Ovary (tissue), 9 donors: Measurements from ENCODE around the gene DHRS7B. TPM values are rescaled to one million over a fixed set of nuclear protein-coding genes. Genes with fewer than 3 reads are reported as not detected.
"Not testable (repeated sequence)": the region's sequence is repeated elsewhere in the genome, so short reads cannot be mapped to it uniquely, and the experiment has no call there.

Experiments
- DNase-seq, 5 donors: peaks; one replicate each; pipeline ENCODE4 v3.0.0-alpha.2; 2019 to 2020
- H3K27ac ChIP-seq, 2 donors: fragments of 200-600 bp; one replicate each; pipeline versions ENCODE4 v1.5.1 to v1.8.0; 2019 to 2022
- H3K27me3 ChIP-seq: fragments of 200-600 bp; one replicate; pipeline ENCODE4 v1.8.0; 2022
- H3K36me3 ChIP-seq: fragments of 200-600 bp; sonication (generic); one replicate; pipeline ENCODE4 v1.5.1; 2019
- H3K4me1 ChIP-seq: one replicate; pipeline ENCODE4 v1.8.1; 2013; ENCODE audit warnings: mild to moderate bottlenecking, moderate library complexity; ENCODE audit not compliant: insufficient read depth
- H3K4me3 ChIP-seq: fragments of 200-600 bp; sonication (generic); one replicate; pipeline ENCODE4 v1.5.1; 2017
- H3K9me3 ChIP-seq, 2 donors: fragments of 200-600 bp in 1 of 2; sonication (generic) in 1 of 2; one replicate each; pipeline versions ENCODE4 v1.5.1 to v1.8.1; 2013 to 2019; ENCODE audit warnings: mild to moderate bottlenecking in 1 of 2, moderate library complexity in 1 of 2
- EP300 ChIP-seq: sonication (generic); formaldehyde crosslinking; IDR thresholded peaks from one replicate; pipeline ENCODE4 v1.6.1; 2017; ENCODE audit warnings: antibody characterized with exemption
- POLR2A ChIP-seq: fragments of 450-650 bp; IDR thresholded peaks from one replicate; pipeline ENCODE4 v1.6.1; 2017; ENCODE audit warnings: antibody characterized with exemption, mild to moderate bottlenecking, moderate library complexity
- WGBS, 3 donors: extraction: QIAGEN DNeasy Blood & Tissue Kit in 1 of 3; methylation state at CpG; one replicate each; pipeline versions ENCODE4 v1.1.5 to v1.1.7; 2013 to 2017; 5-methylcytosine and 5-hydroxymethylcytosine counted together
- intact Hi-C, 4 donors: fragments of 100-400 bp; cut with DNase I; formaldehyde crosslinking; loops; one replicate each; pipeline versions ENCODE4 v1.11.0 to v1.15.1; 2022 to 2023
- polyA plus RNA-seq, 2 donors: library from polyadenylated mRNA; stranded (reverse); fragments of 200-250 nt in 1 of 2; fragments of 350-450 nt in 1 of 2; fragmentation: Illumina TruSeq in 1 of 2; extraction: RNeasy Lipid Tissue Mini Kit (QIAGEN cat#74804) in 1 of 2; gene quantifications; one replicate each; pipeline ENCODE4 v1.2.3, GENCODE V29; 2013 to 2014
- total RNA-seq, 7 donors: library from RNA; depleted of rRNA in 2 of 7; stranded (reverse); fragments of >200 nt in 2 of 7; fragmentation: NEBNext Ultra II Directional in 3 of 7; extraction: Animal tissue kit (Norgen Biotek cat#: 25700) in 3 of 7; gene quantifications; one replicate each; pipeline versions ENCODE4 v1.1.0 to v1.2.4, GENCODE V29; 2016 to 2023
- TF ChIP-seq, protein P1 (sequence below), 3 donors: fragments of 450-650 bp in 2 of 3; fragments of 200-600 bp in 1 of 3; IDR thresholded peaks; one replicate each; pipeline versions ENCODE4 v1.5.1 to v1.8.0; 2016 to 2022; ENCODE audit warnings: antibody characterized with exemption in 3 of 3, mild to moderate bottlenecking in 1 of 3
- donor health status: DM: no; HTN: no; CAD: no; lungs with moderate emphysema.
- donor health status: DM: no; HTN: no; CAD: no.
- donor health status: Bipolar disorder and iron deficiency.
- donor health status: DM: yes; HTN: yes; CAD: no.
- donor health status: DM: no; HTN: no; CAD: no.
- donor health status: DM: yes; HTN: yes; CAD: no.

Gene DHRS7B
- total and polyA plus RNA-seq, 9 donors, result 10.7 to 28.3 (median 17.4) TPM

- 0 to 2% (median 1%) methylated on average over 5 of the region's 5 CpGs for WGBS, 3 donors
- no peaks in the 10 kb centered on the region for H3K9me3 ChIP-seq
- no peak for TF ChIP-seq POLR2A
- TF ChIP-seq EP300, result no peak
- TF ChIP-seq, protein P1, sequence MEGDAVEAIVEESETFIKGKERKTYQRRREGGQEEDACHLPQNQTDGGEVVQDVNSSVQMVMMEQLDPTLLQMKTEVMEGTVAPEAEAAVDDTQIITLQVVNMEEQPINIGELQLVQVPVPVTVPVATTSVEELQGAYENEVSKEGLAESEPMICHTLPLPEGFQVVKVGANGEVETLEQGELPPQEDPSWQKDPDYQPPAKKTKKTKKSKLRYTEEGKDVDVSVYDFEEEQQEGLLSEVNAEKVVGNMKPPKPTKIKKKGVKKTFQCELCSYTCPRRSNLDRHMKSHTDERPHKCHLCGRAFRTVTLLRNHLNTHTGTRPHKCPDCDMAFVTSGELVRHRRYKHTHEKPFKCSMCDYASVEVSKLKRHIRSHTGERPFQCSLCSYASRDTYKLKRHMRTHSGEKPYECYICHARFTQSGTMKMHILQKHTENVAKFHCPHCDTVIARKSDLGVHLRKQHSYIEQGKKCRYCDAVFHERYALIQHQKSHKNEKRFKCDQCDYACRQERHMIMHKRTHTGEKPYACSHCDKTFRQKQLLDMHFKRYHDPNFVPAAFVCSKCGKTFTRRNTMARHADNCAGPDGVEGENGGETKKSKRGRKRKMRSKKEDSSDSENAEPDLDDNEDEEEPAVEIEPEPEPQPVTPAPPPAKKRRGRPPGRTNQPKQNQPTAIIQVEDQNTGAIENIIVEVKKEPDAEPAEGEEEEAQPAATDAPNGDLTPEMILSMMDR (IDR thresholded peaks at IDR 0.05), result no peak
- H3K36me3 ChIP-seq, result no peaks in the 10 kb centered on the region
- no peak overlapping the region for H3K27ac ChIP-seq
- no peaks in the 10 kb centered on the region for H3K27me3 ChIP-seq
- no peak for DNase-seq
- no peaks in the 10 kb centered on the region for H3K4me1 ChIP-seq
- H3K4me3 ChIP-seq, result no peak overlapping the region
- intact Hi-C loops, result loop anchor here (2.0 to 10.0 kb wide), 7 partner anchors 95 to 395 kb away; partner anchors contain the start of genes NATD1 (in 2 of the 4), MAP2K3 (in 1 of the 4) and TMEM11 (in 1 of the 4)
Measured at GRCh38 chr17:21119919-21120249, 6.9 kb upstream of the DHRS7B start.

GRCh38 chr17:21124086-21124485 is 2.7 kb upstream of the DHRS7B start:
- intact Hi-C loops, result loop anchor here in 3 of 4 donors (10.0 kb wide), 5 partner anchors 91 to 391 kb away; partner anchors contain the start of genes NATD1 (in 2 of the 3), MAP2K3 (in 1 of the 3) and TMEM11 (in 1 of the 3)
- TF ChIP-seq, protein P1 (IDR thresholded peaks at IDR 0.05), result no peak
- TF ChIP-seq POLR2A (no peak), EP300 (no peak)
- WGBS, 3 donors, result 44 to 56% (median 47%) methylated on average over 4 of the region's 4 CpGs
- Histone ChIP-seq H3K9me3 (no peaks in the 10 kb centered on the region), H3K27me3 (no peaks in the 10 kb centered on the region), H3K27ac (no peak overlapping the region), H3K4me1 (peaks cover 2% of the 10 kb centered on the region), H3K4me3 (no peak overlapping the region), H3K36me3 (no peaks in the 10 kb centered on the region)
- no peak for DNase-seq

DNA sequence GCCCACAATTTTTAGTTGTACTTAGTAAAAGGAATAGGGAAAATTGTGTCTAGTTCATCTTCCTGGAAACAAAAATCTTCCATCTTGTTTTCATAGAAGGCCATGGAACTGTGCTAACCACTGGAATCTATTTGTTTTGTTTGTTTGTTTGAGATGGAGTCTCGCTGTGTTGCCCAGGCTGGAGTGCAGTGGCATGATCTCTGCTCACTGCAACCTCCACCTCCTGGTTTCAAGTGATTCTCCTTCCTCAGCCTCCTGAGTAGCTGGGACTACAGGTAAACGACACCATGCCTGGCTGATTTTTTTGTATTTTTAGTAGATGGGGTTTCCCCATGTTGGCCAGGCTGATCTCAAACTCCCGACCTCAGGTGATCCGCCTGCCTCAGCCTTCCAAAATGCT is 2.2 kb upstream of the DHRS7B start:
- not testable (repeated sequence) for H3K36me3 ChIP-seq, H3K4me3 ChIP-seq, H3K27ac ChIP-seq, H3K4me1 ChIP-seq, H3K27me3 ChIP-seq, DNase-seq, H3K9me3 ChIP-seq
- 76 to 87% (median 83%) methylated on average over 4 of the region's 4 CpGs for WGBS, 3 donors
- intact Hi-C loops, result loop anchor here in 3 of 4 donors (10.0 kb wide), 5 partner anchors 90 to 390 kb away; partner anchors contain the start of genes NATD1 (in 2 of the 3), MAP2K3 (in 1 of the 3) and TMEM11 (in 1 of the 3)

DNA sequence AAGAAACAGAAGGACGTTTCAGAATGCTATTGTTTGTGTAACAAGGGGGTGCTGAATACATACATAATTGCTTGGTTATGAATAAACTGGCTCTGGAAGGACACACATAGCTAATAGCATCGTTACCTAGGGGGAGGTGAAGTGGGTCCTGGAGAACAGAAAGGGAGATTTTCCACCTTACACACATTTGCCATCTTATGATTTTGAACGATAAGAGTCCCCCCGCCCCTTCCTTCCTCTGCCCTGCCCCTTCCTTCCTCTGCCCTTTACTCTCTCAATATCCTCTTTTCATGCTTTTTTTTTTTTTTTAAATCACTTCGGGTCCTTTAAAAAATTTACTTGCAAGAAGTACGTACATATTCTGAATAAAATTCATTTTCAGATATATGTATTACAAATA is 902 bp upstream of the DHRS7B start:
- 56 to 61% (median 60%) methylated on average over 6 of the region's 6 CpGs for WGBS, 3 donors
- no peaks in the 10 kb centered on the region for H3K27me3 ChIP-seq
- no peak overlapping the region for H3K4me3 ChIP-seq
- no peaks in the 10 kb centered on the region for H3K9me3 ChIP-seq
- no peak for DNase-seq
- no peak overlapping the region for H3K27ac ChIP-seq
- H3K36me3 ChIP-seq, result no peaks in the 10 kb centered on the region
- intact Hi-C loops, result loop anchor here in 3 of 4 donors (10.0 kb wide), 5 partner anchors 89 to 389 kb away; partner anchors contain the start of genes NATD1 (in 2 of the 3), MAP2K3 (in 1 of the 3) and TMEM11 (in 1 of the 3)
- TF ChIP-seq POLR2A, result no peak
- TF ChIP-seq EP300, result no peak
- TF ChIP-seq, protein P1 (IDR thresholded peaks at IDR 0.05), result no peak
- peaks cover 3% of the 10 kb centered on the region for H3K4me1 ChIP-seq

DNA sequence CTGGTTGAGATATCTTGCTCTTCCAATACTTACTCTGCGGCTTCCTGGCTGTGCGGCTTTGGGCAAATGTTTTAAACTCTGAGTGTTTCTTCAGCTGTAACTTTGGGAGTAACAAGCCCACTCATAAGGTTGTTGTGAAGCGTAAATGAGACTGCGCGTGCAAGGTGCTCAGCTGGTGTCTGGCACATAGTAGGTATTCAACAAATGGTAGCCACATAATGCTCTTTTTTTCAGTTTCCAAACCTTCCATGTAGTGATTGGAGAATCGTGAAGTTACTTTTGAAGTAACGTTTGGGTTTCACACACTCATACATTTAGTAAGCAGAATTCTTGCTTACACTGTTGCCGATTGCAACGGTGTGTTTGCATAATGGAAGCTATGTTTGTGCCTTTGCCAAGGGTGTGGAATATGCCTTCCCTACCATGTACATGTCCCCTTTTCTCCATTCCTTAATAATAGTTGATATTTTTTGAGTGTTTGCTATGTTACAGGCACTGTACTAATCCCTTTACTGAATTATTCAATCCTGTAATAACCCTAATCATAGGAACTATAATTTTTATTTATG is 829 bp downstream of the DHRS7B start:
- peak overlapping the region; percentile 78 for H3K4me3 ChIP-seq
- 9 to 14% (median 13%) methylated on average over 9 of the region's 9 CpGs for WGBS, 3 donors
- TF ChIP-seq, protein P1 (IDR thresholded peaks at IDR 0.05), result no peak
- no peak for TF ChIP-seq EP300
- no peak for TF ChIP-seq POLR2A
- intact Hi-C loops, result loop anchor here in 3 of 4 donors (10.0 kb wide), 5 partner anchors 87 to 387 kb away; partner anchors contain the start of genes NATD1 (in 2 of the 3), MAP2K3 (in 1 of the 3) and TMEM11 (in 1 of the 3)
- no peaks in the 10 kb centered on the region for H3K27me3 ChIP-seq
- peaks cover 3% of the 10 kb centered on the region for H3K4me1 ChIP-seq
- H3K27ac ChIP-seq, result peak overlapping the region; percentile 18 to 56
- no peak for DNase-seq
- no peaks in the 10 kb centered on the region for H3K36me3 ChIP-seq
- H3K9me3 ChIP-seq, result no peaks in the 10 kb centered on the region
